ENCODE results near the gene VAPB. TPM values are rescaled to one million over a fixed set of nuclear protein-coding genes. Genes with fewer than 3 reads are reported as not detected.
A peak's percentile ranks its signal among the peaks of the same experiment; 100 is the strongest.

The VAPB gene
- total RNA-seq, 2 donors from 2014 or later, result 30.0 to 34.3 TPM

DNA sequence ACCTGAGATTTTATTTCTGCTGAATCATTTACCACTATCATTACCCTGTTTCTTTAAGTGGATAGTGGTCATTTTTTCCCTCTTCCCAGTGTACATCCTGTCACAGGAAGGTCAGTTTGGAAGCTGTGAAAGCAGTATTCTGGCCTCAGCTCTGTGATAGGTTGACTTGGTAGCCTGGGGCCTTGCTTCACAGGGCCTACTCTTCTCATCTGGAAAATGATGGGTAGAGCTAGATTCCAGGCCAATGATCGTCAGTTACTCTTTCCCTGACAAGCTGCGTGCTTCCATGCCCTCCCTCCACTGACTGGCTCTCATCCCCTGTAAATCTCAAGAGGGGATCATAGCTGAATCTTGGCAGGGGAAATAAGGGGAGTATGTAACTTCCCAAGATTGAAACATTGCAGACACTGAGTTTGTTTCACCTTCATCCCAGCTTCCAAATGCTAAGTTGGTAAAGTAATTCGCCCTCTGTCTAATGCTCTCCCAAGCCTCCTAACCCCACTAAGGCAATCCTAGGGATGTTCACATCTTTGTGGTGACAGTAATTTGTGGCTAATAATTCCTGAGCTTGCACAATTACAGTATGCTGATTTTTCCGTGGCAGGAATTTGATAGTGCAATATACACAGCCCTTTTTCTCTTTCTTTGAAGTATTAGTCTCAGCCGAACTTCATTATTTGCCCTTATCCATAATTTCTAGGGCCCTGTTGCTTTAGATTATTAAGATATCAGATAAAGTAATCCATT, 51.2 kb downstream of the VAPB start:
- Mint-ChIP-seq H3K4me1 (ENCODE audit: low read depth in 2 of 2) (peaks cover 7 to 39% of the 10 kb centered on the region in 2 donors), H3K4me3 (no peak overlapping the region), H3K9me3 (no peaks in the 10 kb centered on the region), H3K27ac (peak overlapping the region in 1 of 2 donors; percentile 41), H3K36me3 (peaks cover 12% of the 10 kb centered on the region), H3K27me3 (no peaks in the 10 kb centered on the region)
- ATAC-seq (no peak), DNase-seq (ENCODE audit: low spot score) (no peak)

DNA sequence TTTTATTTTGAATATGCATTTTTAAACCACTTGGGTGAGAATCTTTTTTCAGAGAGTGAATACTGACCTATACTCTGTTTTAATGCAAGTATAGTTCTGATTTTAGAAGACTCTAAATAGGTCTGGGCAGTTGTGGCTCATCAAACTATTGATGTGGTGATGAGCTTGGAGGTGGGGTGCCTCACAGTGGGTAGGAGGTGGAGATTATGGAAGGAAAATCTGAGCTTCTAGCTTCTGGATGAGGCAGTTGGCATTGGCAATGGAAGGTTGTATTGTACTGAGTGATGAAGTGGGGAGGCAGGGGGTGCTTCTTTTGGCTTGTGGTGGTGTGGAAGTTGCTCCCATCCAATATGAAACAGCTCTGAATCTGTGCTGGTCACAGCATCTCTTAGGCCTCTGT, 52.7 kb downstream of the VAPB start:
- peaks cover 12% of the 10 kb centered on the region for H3K36me3 Mint-ChIP-seq
- peak overlapping the region in 1 of 2 donors; percentile 28 for H3K27ac Mint-ChIP-seq
- no peak overlapping the region for H3K4me3 Mint-ChIP-seq
- H3K9me3 Mint-ChIP-seq, result no peaks in the 10 kb centered on the region
- no peak for DNase-seq (ENCODE audit: low spot score)
- H3K27me3 Mint-ChIP-seq, result no peaks in the 10 kb centered on the region
- H3K4me1 Mint-ChIP-seq (ENCODE audit: low read depth in 2 of 2), result peaks cover 11 to 32% of the 10 kb centered on the region in 2 donors
- no peak for ATAC-seq

DNA sequence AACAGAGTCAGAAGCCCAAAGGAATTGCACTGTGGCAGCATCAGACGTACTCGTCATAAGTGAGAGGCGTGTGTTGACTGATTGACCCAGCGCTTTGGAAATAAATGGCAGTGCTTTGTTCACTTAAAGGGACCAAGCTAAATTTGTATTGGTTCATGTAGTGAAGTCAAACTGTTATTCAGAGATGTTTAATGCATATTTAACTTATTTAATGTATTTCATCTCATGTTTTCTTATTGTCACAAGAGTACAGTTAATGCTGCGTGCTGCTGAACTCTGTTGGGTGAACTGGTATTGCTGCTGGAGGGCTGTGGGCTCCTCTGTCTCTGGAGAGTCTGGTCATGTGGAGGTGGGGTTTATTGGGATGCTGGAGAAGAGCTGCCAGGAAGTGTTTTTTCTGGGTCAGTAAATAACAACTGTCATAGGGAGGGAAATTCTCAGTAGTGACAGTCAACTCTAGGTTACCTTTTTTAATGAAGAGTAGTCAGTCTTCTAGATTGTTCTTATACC, 55.8 kb downstream of the VAPB start:
- no peak for ATAC-seq
- H3K36me3 Mint-ChIP-seq, result peaks cover 12% of the 10 kb centered on the region
- H3K27me3 Mint-ChIP-seq, result no peaks in the 10 kb centered on the region
- peaks cover 5 to 21% of the 10 kb centered on the region in 2 donors for H3K4me1 Mint-ChIP-seq (ENCODE audit: low read depth in 2 of 2)
- no peaks in the 10 kb centered on the region for H3K9me3 Mint-ChIP-seq
- no peak overlapping the region for H3K4me3 Mint-ChIP-seq
- DNase-seq (ENCODE audit: low spot score), result no peak
- H3K27ac Mint-ChIP-seq, result no peak overlapping the region

DNA sequence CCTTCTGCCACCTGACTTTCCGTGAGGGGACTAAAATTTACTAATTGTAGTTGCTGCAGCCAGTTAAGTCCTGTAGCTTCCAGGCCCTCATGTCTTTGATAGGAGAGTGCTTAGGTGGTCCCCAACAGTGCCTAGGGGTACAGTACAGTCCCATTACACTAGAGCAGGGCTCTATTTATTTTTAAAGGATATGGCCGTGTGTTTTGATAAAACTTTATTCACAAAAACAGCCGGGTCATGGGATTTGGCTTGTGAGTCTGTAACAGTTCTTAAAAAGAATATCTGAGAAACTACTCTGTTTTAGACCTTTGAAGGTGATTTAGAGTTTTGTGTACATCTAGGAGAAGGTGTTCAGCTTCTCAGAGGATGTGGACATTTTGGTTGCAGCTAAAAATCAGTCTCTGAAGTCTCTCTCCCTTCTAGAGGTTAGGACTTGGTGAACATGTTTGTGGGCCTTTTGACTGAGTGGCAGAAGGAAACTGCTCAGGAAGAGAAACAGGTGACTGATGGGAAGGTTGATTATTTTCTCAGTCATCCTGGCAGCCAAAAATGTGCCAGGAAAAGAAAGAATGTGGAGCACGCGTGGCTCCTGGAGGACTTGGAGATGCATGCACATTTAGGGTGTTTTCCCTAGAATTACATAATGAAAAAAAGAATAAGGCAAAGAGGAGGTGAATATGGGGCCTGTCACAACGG, 57.4 kb downstream of the VAPB start:
- Mint-ChIP-seq H3K9me3 (no peaks in the 10 kb centered on the region), H3K27me3 (no peaks in the 10 kb centered on the region), H3K36me3 (peaks cover 12% of the 10 kb centered on the region), H3K4me1 (ENCODE audit: low read depth in 2 of 2) (peaks cover 5 to 15% of the 10 kb centered on the region in 2 donors), H3K27ac (peak overlapping the region in 1 of 2 donors; percentile 49), H3K4me3 (no peak overlapping the region)
- ATAC-seq (no peak), DNase-seq (ENCODE audit: low spot score) (no peak)

DNA sequence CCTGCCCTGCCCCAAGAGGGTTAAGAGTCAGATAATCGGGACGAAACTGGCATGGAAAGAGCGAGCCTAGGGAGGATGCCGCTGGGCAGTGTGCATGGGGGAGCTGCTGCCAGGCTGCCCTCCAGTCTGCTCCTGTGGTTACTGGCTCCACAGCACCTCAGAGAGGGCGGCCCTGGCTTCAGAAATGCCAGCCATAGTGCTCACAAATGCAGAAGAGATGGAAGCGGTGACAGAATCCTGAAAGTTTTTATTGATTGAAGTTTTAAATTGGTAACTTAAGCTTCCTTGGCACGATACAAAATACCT, 57.9 kb downstream of the VAPB start:
- H3K36me3 Mint-ChIP-seq, result peaks cover 12% of the 10 kb centered on the region
- H3K4me3 Mint-ChIP-seq, result no peak overlapping the region
- no peaks in the 10 kb centered on the region for H3K9me3 Mint-ChIP-seq
- peak overlapping the region in 1 of 2 donors; percentile 49 for H3K27ac Mint-ChIP-seq
- ATAC-seq (no peak), DNase-seq (ENCODE audit: low spot score) (no peak)
- H3K27me3 Mint-ChIP-seq, result no peaks in the 10 kb centered on the region
- peaks cover 5 to 12% of the 10 kb centered on the region in 2 donors for H3K4me1 Mint-ChIP-seq (ENCODE audit: low read depth in 2 of 2)

DNA sequence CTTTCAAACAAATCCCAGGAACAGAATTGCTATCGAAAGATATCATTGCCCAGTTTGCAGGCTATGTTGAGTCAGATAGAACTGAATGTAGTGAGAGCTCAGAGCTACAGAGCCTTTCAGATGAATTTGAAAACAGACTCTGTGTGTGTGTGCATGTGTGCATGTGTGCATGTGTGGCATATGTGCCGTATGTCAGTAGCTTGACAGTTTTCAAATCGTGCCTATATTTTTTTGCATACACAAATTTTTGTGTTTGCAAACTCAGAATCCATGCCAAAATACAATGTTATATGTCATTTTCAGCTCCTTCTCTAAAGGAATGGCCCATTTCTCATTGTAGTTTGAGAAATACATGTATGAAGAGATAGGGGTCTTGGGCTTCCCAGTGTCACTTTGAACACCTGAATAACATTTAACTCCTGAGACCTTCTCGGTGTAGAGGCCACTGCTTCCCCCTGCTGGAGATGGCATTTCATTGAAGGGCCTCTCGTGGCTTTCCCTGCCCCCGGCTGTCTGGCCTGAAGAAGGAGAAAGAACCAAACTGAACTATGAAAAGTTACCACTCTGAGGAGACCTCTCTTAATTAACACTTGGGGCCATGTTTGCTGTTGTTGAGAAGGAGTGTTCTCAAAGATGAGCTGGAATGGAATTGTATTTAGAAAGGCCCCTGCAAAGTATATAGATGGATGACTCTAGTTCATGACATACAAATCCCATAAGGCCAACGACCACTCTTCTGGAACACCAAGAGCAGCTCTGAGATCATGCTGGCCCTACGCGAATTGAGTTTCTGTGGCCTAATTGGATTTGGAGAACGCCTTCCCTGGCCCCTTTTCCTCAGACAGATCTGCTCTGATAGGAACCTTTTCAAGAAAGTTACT, 58.7 kb downstream of the VAPB start:
- H3K4me3 Mint-ChIP-seq, result no peak overlapping the region
- DNase-seq (ENCODE audit: low spot score) (no peak), ATAC-seq (no peak)
- H3K27ac Mint-ChIP-seq, result no peak overlapping the region
- no peaks in the 10 kb centered on the region for H3K9me3 Mint-ChIP-seq
- H3K4me1 Mint-ChIP-seq (ENCODE audit: low read depth in 2 of 2), result peaks cover 5 to 13% of the 10 kb centered on the region in 2 donors
- no peaks in the 10 kb centered on the region for H3K27me3 Mint-ChIP-seq
- H3K36me3 Mint-ChIP-seq, result peaks cover 8% of the 10 kb centered on the region

DNA sequence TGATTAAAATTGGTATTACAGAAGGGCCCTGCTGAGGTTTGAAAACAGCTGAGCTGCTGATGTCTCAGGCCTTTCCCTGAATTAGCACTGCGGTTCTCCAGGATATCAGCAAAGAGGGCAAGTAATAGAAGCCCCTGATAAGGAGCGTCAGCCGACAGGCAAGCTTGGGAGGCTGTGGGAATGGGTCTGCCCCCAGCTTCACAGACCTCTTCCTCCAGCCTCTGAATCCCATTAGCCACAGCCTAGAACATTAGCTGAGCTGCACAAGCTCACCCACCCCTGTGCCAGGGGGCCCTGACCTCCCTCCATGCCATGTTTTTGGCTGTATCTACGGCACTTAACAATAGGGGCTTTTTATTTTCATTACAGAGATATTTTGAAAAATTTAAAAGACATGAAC, 59.9 kb downstream of the VAPB start:
- DNase-seq (ENCODE audit: low spot score) (no peak), ATAC-seq (no peak)
- H3K9me3 Mint-ChIP-seq, result no peaks in the 10 kb centered on the region
- no peaks in the 10 kb centered on the region for H3K27me3 Mint-ChIP-seq
- H3K36me3 Mint-ChIP-seq, result peaks cover 5% of the 10 kb centered on the region
- H3K4me3 Mint-ChIP-seq, result no peak overlapping the region
- no peak overlapping the region for H3K27ac Mint-ChIP-seq
- peaks cover 6 to 9% of the 10 kb centered on the region in 2 donors for H3K4me1 Mint-ChIP-seq (ENCODE audit: low read depth in 2 of 2)

DNA sequence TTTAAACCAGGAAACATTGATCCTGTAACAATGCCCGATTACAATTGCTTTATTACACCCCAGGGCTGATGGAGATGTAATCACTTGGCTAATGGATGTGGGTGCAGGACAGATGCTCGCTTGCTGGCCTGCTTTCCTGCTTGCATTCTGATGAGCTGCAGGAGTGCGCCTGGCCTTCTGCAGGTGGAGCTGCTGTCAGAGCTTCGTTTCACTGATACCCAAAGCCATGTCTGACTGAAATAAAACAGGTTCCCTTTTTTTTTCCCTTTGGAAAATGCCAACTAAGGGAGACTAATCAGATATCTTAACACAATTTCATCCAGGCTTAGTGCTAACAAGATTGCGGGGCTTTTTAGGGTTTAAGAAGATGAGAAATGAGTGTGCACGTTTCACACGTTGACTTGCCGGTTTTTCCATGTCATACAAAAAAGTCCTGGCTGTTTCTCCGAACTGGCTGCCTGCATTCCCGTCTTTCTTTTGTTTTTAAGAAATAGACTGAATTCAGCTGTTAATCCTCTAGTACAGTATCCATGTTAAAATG, 60.7 kb downstream of the VAPB start:
- Mint-ChIP-seq H3K9me3 (no peaks in the 10 kb centered on the region), H3K4me3 (no peak overlapping the region), H3K27me3 (no peaks in the 10 kb centered on the region), H3K36me3 (peaks cover 10% of the 10 kb centered on the region), H3K4me1 (ENCODE audit: low read depth in 2 of 2) (peaks cover 11 to 14% of the 10 kb centered on the region in 2 donors), H3K27ac (no peak overlapping the region)
- ATAC-seq, result no peak
- DNase-seq (ENCODE audit: low spot score), result no peak

DNA sequence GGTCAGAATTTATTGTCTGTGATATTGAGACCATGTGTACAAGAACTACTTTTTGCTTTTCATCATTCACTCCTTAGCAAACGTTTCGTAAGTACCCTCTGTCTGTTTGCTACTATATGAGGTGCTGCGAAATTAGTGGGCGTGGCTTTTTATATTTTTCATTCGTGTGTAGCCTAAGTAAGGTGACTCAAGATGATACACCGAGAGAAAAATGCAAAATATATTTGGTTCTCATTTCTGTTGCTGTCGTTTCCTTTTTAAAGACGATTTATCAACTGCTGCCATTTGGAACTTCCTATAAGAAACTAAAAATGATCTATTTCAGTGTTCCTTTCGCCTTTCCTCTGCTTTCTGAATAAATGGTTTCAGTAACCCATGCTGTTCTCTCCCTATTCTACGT, 61.2 kb downstream of the VAPB start:
- Mint-ChIP-seq H3K4me3 (no peak overlapping the region), H3K4me1 (ENCODE audit: low read depth in 2 of 2) (peaks cover 11 to 16% of the 10 kb centered on the region in 2 donors), H3K36me3 (peaks cover 14% of the 10 kb centered on the region), H3K27me3 (no peaks in the 10 kb centered on the region), H3K9me3 (no peaks in the 10 kb centered on the region), H3K27ac (no peak overlapping the region)
- DNase-seq (ENCODE audit: low spot score), result no peak
- ATAC-seq, result no peak

DNA sequence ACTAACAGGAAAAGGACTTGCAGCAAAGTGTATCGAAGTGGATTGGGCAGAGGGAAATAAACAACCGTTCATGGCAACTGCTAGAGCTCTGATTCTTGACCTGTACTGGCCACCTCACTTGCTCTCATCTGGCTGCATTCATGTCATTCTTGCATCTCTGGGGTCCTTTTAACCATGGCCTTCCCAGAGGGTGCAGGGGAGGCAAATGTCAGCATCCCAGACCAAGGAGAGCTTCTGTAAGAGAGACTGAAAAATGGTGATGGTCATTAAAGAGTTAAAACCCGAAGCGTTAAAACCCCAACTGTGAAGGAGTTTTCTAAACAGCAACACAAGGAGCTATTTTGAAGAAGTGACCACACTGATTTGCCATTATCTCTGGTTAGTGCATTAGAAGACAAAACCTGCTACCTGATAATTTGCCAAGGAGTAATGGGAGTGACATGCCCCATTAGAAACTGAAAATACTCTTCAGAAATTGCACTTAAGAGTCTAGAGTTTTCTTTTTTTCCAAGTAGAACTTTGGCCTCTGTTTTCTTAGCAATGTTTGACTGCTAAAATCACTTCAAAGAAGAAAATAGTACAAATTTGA, 63.7 kb downstream of the VAPB start:
- DNase-seq (ENCODE audit: low spot score), result no peak
- no peak for ATAC-seq
- no peaks in the 10 kb centered on the region for H3K9me3 Mint-ChIP-seq

DNA sequence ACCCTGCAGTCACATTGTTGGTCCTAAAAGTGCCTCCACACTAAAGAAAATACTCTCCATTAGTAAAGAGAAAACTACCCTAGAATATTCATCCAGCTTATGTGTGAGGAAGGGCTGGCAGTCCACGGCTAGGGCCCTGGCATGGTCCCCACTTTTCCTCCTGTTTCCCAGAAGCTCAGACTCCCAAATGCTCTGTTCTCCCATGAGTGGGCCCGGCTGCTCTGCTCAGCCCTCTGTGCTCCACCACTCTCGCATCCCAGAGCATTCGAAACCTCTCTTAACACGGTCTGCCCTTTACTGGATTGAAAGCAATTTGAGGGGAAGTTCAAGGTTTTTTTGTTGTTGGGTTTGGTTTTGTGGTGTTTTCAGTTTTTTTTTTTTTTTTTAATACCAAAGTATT, 64.4 kb downstream of the VAPB start:
- DNase-seq (ENCODE audit: low spot score), result no peak
- Mint-ChIP-seq H3K27ac (no peak overlapping the region), H3K4me3 (no peak overlapping the region), H3K9me3 (no peaks in the 10 kb centered on the region), H3K36me3 (peaks cover 14% of the 10 kb centered on the region), H3K4me1 (ENCODE audit: low read depth in 2 of 2) (peaks cover 11 to 15% of the 10 kb centered on the region in 2 donors), H3K27me3 (no peaks in the 10 kb centered on the region)
- no peak for ATAC-seq

More for the DNA sequence above, 63.7 kb downstream of the VAPB start:
- H3K36me3 Mint-ChIP-seq, result peaks cover 14% of the 10 kb centered on the region
- no peaks in the 10 kb centered on the region for H3K27me3 Mint-ChIP-seq
- H3K4me3 Mint-ChIP-seq, result no peak overlapping the region
- H3K27ac Mint-ChIP-seq, result no peak overlapping the region
- peaks cover 11 to 15% of the 10 kb centered on the region in 2 donors for H3K4me1 Mint-ChIP-seq (ENCODE audit: low read depth in 2 of 2)

DNA sequence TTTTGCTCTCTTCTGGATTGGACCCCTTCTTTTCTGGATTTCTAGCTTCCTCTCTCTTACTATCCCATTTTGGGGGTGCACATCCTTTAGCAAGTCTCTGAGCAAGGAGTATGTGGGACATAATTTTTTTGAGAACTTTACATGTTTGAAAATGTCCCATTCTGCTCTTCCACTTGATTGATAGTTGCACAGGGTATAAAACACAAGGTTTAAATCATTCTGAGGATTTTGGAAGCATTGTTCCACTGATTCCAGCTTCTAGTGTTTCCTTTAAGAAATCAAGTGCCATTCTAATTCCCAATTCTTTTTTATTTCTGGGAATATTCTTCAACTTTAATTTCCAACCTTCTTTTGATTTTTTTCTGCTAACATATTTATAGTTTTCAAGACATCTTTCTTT, 65.4 kb downstream of the VAPB start:
- DNase-seq (ENCODE audit: low spot score), result no peak
- Mint-ChIP-seq H3K36me3 (peaks cover 14% of the 10 kb centered on the region), H3K4me3 (no peak overlapping the region), H3K9me3 (no peaks in the 10 kb centered on the region), H3K4me1 (ENCODE audit: low read depth in 2 of 2) (peaks cover 11 to 15% of the 10 kb centered on the region in 2 donors), H3K27me3 (no peaks in the 10 kb centered on the region), H3K27ac (no peak overlapping the region)
- no peak for ATAC-seq

DNA sequence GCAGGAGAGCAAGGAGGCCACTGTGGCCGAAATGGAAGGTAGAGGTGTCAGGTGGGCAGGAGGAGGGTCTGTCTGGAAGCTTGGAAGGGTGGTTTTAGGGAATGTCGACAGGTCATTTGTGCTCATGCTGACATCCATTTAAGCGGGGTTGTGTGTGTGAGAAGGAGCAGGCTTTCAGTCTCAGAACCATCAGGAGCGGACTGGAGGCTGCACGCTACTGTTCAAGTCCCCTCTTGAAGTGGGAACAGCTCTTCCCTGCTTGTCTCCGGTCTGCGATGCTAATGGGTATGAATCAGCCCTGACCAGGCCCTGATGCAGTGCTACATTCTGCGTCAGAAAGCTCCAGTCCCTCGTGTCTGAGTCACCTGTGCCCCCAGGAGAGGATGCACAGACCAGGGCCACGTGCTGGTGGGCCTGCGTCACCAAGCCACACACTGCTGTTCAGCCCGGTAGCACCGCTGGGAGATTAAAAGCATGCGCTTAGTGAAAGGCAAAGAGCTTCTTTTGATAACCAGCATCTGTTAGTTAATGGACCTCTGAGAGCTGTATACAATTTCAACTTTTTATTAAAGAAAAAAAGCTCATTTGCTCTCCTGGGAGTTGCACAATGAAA, 68.2 kb downstream of the VAPB start:
- H3K36me3 Mint-ChIP-seq, result peaks cover 14% of the 10 kb centered on the region
- H3K4me3 Mint-ChIP-seq, result no peak overlapping the region
- no peaks in the 10 kb centered on the region for H3K27me3 Mint-ChIP-seq
- peaks cover 11 to 19% of the 10 kb centered on the region in 2 donors for H3K4me1 Mint-ChIP-seq (ENCODE audit: low read depth in 2 of 2)
- H3K27ac Mint-ChIP-seq, result no peak overlapping the region
- DNase-seq (ENCODE audit: low spot score) (no peak), ATAC-seq (no peak)
- no peaks in the 10 kb centered on the region for H3K9me3 Mint-ChIP-seq

Measured in natural killer cell treated with Interleukin-12 subunit alpha and Interleukin-12 subunit beta and Interleukin-15 and Interleukin-18, amount 100 ng/mL, for 72 hours (primary cell).